Measurements from ENCODE around the gene IL12RB1. TPM values are rescaled to one million over a fixed set of nuclear protein-coding genes. Genes with fewer than 3 reads are reported as not detected.

The IL12RB1 gene
- total RNA-seq, 2 experiments from 2014 or later: 75.2 to 78.6 TPM

DNA sequence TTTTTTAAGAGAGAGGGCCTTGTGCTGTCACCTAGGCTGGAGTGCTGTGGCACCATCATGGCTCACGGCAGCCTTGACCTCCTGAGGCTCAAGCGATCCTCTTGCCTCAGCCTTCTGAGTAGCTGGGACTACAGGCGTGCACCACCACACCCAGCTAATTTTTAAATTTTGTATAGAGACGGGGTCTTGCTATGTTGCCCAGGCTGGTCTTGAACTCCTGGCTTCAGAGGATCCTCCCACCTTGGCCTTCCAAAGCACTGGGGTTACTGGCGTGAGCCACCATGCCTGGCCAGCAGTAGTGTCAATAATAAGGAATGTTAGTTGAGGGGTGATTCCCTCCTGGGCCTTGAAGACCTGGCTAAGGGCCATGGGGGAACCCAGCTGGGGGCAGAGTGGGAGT, 34.4 kb upstream of the IL12RB1 start:
- Mint-ChIP-seq H3K27me3 (ENCODE audit: low read depth) (no peaks in the 10 kb centered on the region), H3K4me1 (ENCODE audit: low read depth) (peaks cover 44% of the 10 kb centered on the region), H3K4me3 (no peak overlapping the region), H3K27ac (no peak overlapping the region), H3K9me3 (ENCODE audit: insufficient read depth) (no peaks in the 10 kb centered on the region), H3K36me3 (ENCODE audit: low read depth) (peaks cover 30% of the 10 kb centered on the region)
- ATAC-seq: no peak
- ChIA-PET CTCF (interaction anchor here (1.9 kb wide), 1 partner anchor 40 kb away, joined by 6 read pairs; no protein-coding TSS in a partner anchor), POLR2A (no interaction called here)
- DNase-seq: no peak

- Mint-ChIP-seq H3K36me3 (ENCODE audit: low read depth) (peaks cover 27% of the 10 kb centered on the region), H3K9me3 (ENCODE audit: insufficient read depth) (no peaks in the 10 kb centered on the region), H3K4me1 (ENCODE audit: low read depth) (peaks cover 48% of the 10 kb centered on the region), H3K27ac (peak overlapping the region; percentile 89), H3K4me3 (peak overlapping the region; percentile 82), H3K27me3 (ENCODE audit: low read depth) (no peaks in the 10 kb centered on the region)
- ChIA-PET CTCF (interaction anchor here (1.2 to 2.3 kb wide), 5 partner anchors 16 to 159 kb away, joined by 3 to 13 read pairs (median 6); partner anchors contain the start of gene PIK3R2), POLR2A (interaction anchor here (0.6 to 3.3 kb wide), 5 partner anchors 20 to 33 kb away, joined by 3 to 14 read pairs (median 4); partner anchors contain the start of genes IL12RB1 and PIK3R2)
- no peak for DNase-seq
- ATAC-seq: no peak
Measured at GRCh38 chr19:18120127-18120526, 33.4 kb upstream of the IL12RB1 start.

DNA sequence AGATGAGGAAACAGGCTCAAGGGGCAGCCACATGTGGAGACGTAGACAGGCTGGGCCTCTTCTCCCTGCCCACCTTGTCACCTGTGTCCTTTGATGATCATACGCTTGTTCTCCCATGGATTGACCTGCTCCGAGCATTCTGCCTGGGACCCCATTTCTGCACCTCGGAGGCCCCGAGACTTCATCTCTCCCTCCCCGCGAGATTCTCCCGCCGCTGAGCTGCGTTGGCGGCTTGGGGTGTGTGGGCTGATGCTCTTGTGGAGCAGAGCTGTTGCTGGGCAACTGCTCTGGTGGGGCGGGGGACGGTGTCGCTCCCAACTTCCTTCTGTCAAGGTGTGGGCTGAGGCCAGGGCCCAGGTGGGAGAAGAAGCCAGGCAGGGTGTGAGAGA, 33.0 kb upstream of the IL12RB1 start:
- peak; percentile 50 for ATAC-seq
- Mint-ChIP-seq H3K9me3 (ENCODE audit: insufficient read depth) (no peaks in the 10 kb centered on the region), H3K36me3 (ENCODE audit: low read depth) (peaks cover 27% of the 10 kb centered on the region), H3K27ac (peak overlapping the region; percentile 89), H3K4me3 (peak overlapping the region; percentile 82), H3K27me3 (ENCODE audit: low read depth) (no peaks in the 10 kb centered on the region), H3K4me1 (ENCODE audit: low read depth) (peaks cover 48% of the 10 kb centered on the region)
- peak; percentile 75 for DNase-seq
- ChIA-PET CTCF (interaction anchor here (1.2 to 2.4 kb wide), 9 partner anchors 15 to 160 kb away, joined by 3 to 13 read pairs (median 4); partner anchors contain the start of gene PIK3R2), POLR2A (interaction anchor here (0.6 to 3.3 kb wide), 6 partner anchors 9 to 32 kb away, joined by 3 to 14 read pairs (median 4); partner anchors contain the start of genes IL12RB1 and PIK3R2)

DNA sequence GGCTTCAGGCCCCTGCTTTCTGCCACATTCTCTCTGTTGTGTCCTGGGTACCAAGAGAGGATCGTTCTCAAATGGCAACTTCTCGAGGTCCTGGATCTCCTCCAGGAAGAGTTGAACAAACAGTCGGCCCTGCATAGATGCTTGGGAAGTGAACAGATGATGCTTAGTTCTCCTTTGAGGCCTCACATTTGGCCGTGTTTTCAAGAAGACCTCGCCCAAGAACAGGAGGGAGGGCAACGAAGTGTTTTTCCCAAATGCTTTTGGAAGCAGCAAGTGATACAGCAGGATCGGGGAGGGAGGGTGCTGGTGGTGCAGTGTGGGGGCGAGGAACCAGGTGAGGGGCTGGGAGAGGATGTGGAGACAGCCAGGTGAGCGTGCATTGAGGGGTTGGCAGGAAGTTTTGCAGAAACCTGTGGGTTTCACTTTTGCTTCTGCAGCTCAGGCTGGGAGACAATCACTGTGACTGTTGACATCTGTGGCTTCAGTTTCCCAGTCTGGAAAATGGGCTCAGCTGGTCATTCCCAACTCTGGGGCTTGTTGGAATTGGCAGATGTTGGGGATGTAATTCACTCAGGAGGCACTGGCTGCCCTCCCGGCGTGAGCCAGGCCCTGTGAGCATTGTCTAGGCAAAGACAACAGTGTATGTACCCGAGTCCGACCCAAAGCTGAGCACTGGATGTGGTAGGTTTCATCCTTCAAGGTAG, 32.4 kb upstream of the IL12RB1 start:
- peak; percentile 75 for DNase-seq
- peak overlapping the region; percentile 89 for H3K27ac Mint-ChIP-seq
- no peaks in the 10 kb centered on the region for H3K27me3 Mint-ChIP-seq (ENCODE audit: low read depth)
- POLR2A ChIA-PET: interaction anchor here (0.8 to 3.3 kb wide), 6 partner anchors 9 to 33 kb away, joined by 3 to 14 read pairs (median 4); partner anchors contain the start of genes IL12RB1 and PIK3R2
- no peaks in the 10 kb centered on the region for H3K9me3 Mint-ChIP-seq (ENCODE audit: insufficient read depth)
- ATAC-seq: peak; percentile 57
- peak overlapping the region; percentile 82 for H3K4me3 Mint-ChIP-seq
- peaks cover 48% of the 10 kb centered on the region for H3K4me1 Mint-ChIP-seq (ENCODE audit: low read depth)
- peaks cover 22% of the 10 kb centered on the region for H3K36me3 Mint-ChIP-seq (ENCODE audit: low read depth)
- CTCF ChIA-PET: interaction anchor here (1.0 to 2.4 kb wide), 12 partner anchors 9 to 260 kb away, joined by 3 to 13 read pairs (median 4); partner anchors contain the start of genes PIK3R2 and RPL18A

DNA sequence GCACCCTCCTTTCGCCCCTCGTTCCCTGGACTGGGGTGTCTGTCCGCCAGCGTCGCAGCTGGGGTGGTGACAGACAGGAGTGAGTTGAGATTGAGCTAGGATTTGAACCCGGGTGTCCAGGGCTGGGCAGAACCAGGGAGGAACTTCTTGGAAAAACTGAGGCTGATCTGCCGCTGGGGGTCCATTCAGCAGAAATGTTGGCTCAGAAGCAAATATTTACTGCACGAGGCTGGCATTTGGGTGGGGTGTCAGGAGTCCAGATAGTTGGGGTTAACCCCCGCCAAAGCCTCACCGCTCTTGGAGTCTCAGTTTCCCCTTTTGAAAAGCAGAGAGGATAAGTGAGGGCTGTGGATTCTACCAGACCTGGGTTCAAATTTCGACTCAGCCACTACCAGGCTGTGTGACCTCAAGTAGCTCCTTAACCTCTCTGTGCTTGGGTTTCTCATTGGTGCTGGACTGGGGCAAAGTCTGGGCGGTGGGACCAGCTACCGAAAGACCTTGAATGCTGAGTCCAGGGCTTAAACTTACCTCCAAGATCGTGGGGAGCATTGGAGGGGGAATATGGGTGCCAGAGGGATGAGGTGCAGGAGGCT, 31.8 kb upstream of the IL12RB1 start:
- CTCF ChIA-PET: interaction anchor here (0.8 to 2.4 kb wide), 10 partner anchors 8 to 259 kb away, joined by 3 to 13 read pairs (median 4); partner anchors contain the start of genes PIK3R2 and RPL18A
- Mint-ChIP-seq H3K9me3 (ENCODE audit: insufficient read depth) (no peaks in the 10 kb centered on the region), H3K27me3 (ENCODE audit: low read depth) (no peaks in the 10 kb centered on the region), H3K4me3 (peak overlapping the region; percentile 82), H3K27ac (peak overlapping the region; percentile 89), H3K4me1 (ENCODE audit: low read depth) (peaks cover 49% of the 10 kb centered on the region), H3K36me3 (ENCODE audit: low read depth) (peaks cover 17% of the 10 kb centered on the region)
- no peak for ATAC-seq
- no peak for DNase-seq
- POLR2A ChIA-PET: interaction anchor here (0.5 to 3.3 kb wide), 5 partner anchors 11 to 47 kb away, joined by 3 to 14 read pairs (median 4); partner anchors contain the start of genes IL12RB1 and PIK3R2

DNA sequence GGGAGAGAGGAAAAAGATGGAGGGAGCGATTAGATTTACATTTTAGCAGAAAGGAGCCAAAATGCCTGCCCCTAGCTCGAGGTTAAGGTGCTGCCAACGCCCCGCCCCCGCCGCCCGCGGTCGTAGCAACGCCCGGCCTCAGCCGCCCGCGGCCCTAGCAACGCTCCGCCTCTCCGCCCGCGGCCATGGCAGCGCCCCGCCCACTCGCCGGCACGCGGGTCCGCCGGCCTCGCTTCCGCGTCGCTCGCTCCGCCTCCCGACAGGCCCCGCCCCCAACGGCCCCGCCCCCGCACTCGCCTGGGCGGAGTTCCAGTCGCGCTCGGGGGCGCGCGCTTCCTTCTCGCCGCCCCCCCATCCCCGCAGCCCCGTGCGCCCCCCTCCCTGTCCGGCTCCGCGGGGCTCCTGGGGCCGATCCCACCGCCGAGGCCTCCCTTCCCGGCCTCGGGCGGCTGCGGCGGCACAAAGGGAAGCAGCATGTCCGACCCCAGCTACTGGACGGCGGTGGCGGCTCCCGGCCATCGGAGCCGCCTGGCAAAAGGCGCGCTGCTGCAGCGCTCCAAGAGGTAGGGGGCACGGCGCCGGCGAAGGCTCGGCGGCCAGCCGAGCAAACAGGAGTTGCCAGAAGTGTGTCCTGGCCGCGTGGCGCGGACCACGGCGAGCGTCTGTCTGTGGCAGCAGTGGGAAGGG, 31.1 kb upstream of the IL12RB1 start:
- DNase-seq: peak; percentile 95
- H3K4me3 Mint-ChIP-seq: peak overlapping the region; percentile 82
- ChIA-PET CTCF (interaction anchor here (0.7 to 2.4 kb wide), 8 partner anchors 8 to 258 kb away, joined by 3 to 13 read pairs (median 4); partner anchors contain the start of genes PIK3R2 and RPL18A), POLR2A (interaction anchor here (0.5 to 3.3 kb wide), 6 partner anchors 11 to 47 kb away, joined by 3 to 14 read pairs (median 4); partner anchors contain the start of genes IL12RB1 and PIK3R2)
- peak; percentile 68 for ATAC-seq
- H3K4me1 Mint-ChIP-seq (ENCODE audit: low read depth): peaks cover 51% of the 10 kb centered on the region
- H3K27me3 Mint-ChIP-seq (ENCODE audit: low read depth): no peaks in the 10 kb centered on the region
- H3K9me3 Mint-ChIP-seq (ENCODE audit: insufficient read depth): no peaks in the 10 kb centered on the region
- H3K36me3 Mint-ChIP-seq (ENCODE audit: low read depth): peaks cover 13% of the 10 kb centered on the region
- H3K27ac Mint-ChIP-seq: peak overlapping the region; percentile 89

DNA sequence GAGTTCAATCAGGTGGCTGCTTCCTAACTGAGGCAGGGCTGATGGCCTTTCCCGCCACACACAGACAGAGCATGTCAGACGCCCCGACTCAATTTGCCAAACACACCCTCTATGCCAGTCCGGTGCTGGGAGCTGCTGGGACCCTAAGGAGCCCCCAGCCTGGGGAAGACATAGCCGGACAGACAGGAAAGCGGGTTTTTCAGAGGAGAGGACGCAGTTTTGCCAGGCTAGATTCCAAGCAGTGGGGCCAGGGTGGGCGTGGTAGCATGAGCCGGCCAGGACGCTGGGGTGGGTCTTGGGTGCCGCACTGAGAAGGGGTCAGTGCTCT, 30.6 kb upstream of the IL12RB1 start:
- Mint-ChIP-seq H3K36me3 (ENCODE audit: low read depth) (peaks cover 8% of the 10 kb centered on the region), H3K9me3 (ENCODE audit: insufficient read depth) (no peaks in the 10 kb centered on the region), H3K4me1 (ENCODE audit: low read depth) (peaks cover 53% of the 10 kb centered on the region), H3K4me3 (peak overlapping the region; percentile 82), H3K27ac (peak overlapping the region; percentile 77), H3K27me3 (ENCODE audit: low read depth) (no peaks in the 10 kb centered on the region)
- CTCF ChIA-PET: interaction anchor here (0.7 kb wide), 2 partner anchors 35 to 185 kb away, joined by 3 to 4 read pairs; partner anchors contain the start of gene PIK3R2
- POLR2A ChIA-PET: interaction anchor here (0.6 to 3.3 kb wide), 2 partner anchors 35 to 39 kb away, joined by 3 to 14 read pairs; partner anchors contain the start of gene PIK3R2
- ATAC-seq (no peak), DNase-seq (no peak)

- Mint-ChIP-seq H3K27me3 (ENCODE audit: low read depth) (no peaks in the 10 kb centered on the region), H3K4me3 (no peak overlapping the region), H3K9me3 (ENCODE audit: insufficient read depth) (no peaks in the 10 kb centered on the region), H3K36me3 (ENCODE audit: low read depth) (peaks cover 6% of the 10 kb centered on the region), H3K27ac (no peak overlapping the region), H3K4me1 (ENCODE audit: low read depth) (peaks cover 45% of the 10 kb centered on the region)
- CTCF ChIA-PET: interaction anchor here (1.3 to 4.8 kb wide), 3 partner anchors 14 to 139 kb away, joined by 5 to 35 read pairs (median 11); no protein-coding TSS in a partner anchor
- DNase-seq (no peak), ATAC-seq (no peak)
- POLR2A ChIA-PET: no interaction called here
Measured at GRCh38 chr19:18114483-18114882, 27.7 kb upstream of the IL12RB1 start.

DNA sequence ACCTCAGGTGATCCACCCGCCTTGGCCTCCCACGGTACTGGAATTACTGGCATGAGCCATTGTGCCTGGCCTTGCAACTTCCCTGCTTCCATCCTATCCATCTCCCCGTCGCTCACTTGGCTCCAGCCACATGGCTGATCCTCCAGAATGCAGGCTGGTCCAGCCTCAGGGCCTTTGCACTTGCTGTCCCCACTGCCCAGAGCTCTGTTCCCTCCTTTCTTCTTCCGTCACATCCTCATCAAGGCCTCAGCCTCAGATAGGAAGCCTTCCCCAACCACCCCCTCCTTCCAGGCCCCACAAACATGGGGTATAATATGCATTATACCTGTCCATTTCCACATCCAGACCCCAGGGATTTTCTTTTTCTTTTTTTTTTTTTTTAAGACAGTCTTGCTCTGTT, 27.1 kb upstream of the IL12RB1 start:
- Mint-ChIP-seq H3K4me1 (ENCODE audit: low read depth) (peaks cover 44% of the 10 kb centered on the region), H3K4me3 (no peak overlapping the region), H3K9me3 (ENCODE audit: insufficient read depth) (no peaks in the 10 kb centered on the region), H3K27me3 (ENCODE audit: low read depth) (no peaks in the 10 kb centered on the region), H3K36me3 (ENCODE audit: low read depth) (peaks cover 6% of the 10 kb centered on the region), H3K27ac (no peak overlapping the region)
- CTCF ChIA-PET: interaction anchor here (0.9 to 4.8 kb wide), 16 partner anchors 10 to 209 kb away, joined by 3 to 35 read pairs (median 4); partner anchors contain the start of genes IL12RB1, LSM4 and MAST3
- no peak for DNase-seq
- ATAC-seq: no peak
- POLR2A ChIA-PET: interaction anchor here (6.6 kb wide), 1 partner anchor 25 kb away, joined by 38 read pairs; the partner anchor contains the start of gene IL12RB1

DNA sequence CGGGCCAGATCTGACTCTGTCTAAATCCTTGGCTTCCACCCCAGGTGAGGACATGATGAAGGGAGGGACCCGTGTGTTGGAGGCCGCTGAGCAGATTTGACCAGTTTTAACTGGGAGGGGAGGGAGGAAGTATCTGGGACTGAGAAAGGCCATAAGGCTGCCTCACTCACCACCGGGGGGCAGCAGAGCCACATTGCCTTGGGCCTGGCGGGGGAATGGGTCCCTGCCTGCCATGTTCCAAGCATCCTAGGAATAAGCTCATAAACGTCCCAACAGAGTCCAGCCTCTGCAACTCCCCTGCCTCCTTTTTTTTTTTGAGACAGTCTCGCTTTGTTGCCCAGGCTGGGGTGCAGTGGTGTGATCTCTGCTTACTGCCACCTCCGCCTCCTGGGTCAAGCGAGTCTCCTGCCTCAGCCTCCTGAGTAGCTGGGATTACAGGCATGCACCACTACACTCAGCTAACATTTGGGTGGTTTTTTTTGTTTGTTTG, 26.3 kb upstream of the IL12RB1 start:
- Mint-ChIP-seq H3K4me1 (ENCODE audit: low read depth) (peaks cover 43% of the 10 kb centered on the region), H3K4me3 (no peak overlapping the region), H3K27me3 (ENCODE audit: low read depth) (no peaks in the 10 kb centered on the region), H3K27ac (no peak overlapping the region), H3K36me3 (ENCODE audit: low read depth) (peaks cover 6% of the 10 kb centered on the region), H3K9me3 (ENCODE audit: insufficient read depth) (no peaks in the 10 kb centered on the region)
- peak; percentile 47 for ATAC-seq
- peak; percentile 82 for DNase-seq
- ChIA-PET POLR2A (interaction anchor here (6.6 kb wide), 1 partner anchor 24 kb away, joined by 38 read pairs; the partner anchor contains the start of gene IL12RB1), CTCF (interaction anchor here (0.6 to 4.8 kb wide), 28 partner anchors 10 to 216 kb away, joined by 3 to 35 read pairs (median 3); partner anchors contain the start of genes IFI30, IL12RB1, LSM4 and MAST3)

Measured in activated CD8-positive, alpha-beta T cell treated with anti-CD3 and anti-CD28 coated beads, Interleukin-2, amount 10 ng/mL, durations not matched to agents 7 days and 5 days (primary cell).